ENCODE measurements around the gene CCDC201. TPM values are rescaled to one million over a fixed set of nuclear protein-coding genes. Genes with fewer than 3 reads are reported as not detected.
A peak's percentile ranks its signal among the peaks of the same experiment; 100 is the strongest.

CCDC201 gene
- total RNA-seq, 1 donor from 2014 or later: not detected

GRCh38 chr7:45893374-45893995 is 20.6 kb upstream of the CCDC201 start:
- no peak for DNase-seq (ENCODE audit: low read depth)

GRCh38 chr7:45892407-45893035 is 19.6 kb upstream of the CCDC201 start:
- DNase-seq (ENCODE audit: low read depth): no peak

- DNase-seq (ENCODE audit: low read depth): no peak
These were observed 18.9 kb upstream of the CCDC201 start for GRCh38 chr7:45891462-45892402.

GRCh38 chr7:45890902-45891461 is 18.1 kb upstream of the CCDC201 start:
- DNase-seq (ENCODE audit: low read depth): peak; percentile 57

- no peak for DNase-seq (ENCODE audit: low read depth)
These were observed 17.4 kb upstream of the CCDC201 start for GRCh38 chr7:45890125-45890901.

- no peak for DNase-seq (ENCODE audit: low read depth)
These were observed 16.6 kb upstream of the CCDC201 start for GRCh38 chr7:45889367-45890067.

- DNase-seq (ENCODE audit: low read depth): no peak
These were observed 16.1 kb upstream of the CCDC201 start for GRCh38 chr7:45888993-45889366.

- DNase-seq (ENCODE audit: low read depth): peak; percentile 78
These were observed 15.5 kb upstream of the CCDC201 start, which contains the start of gene IGFBP1 for GRCh38 chr7:45888185-45888992. Gene IGFBP1 (plus strand): TSS chr7:45888488. CDS start chr7:45888653, 165 bp downstream.

- DNase-seq (ENCODE audit: low read depth): no peak
These were observed 14.2 kb upstream of the CCDC201 start for GRCh38 chr7:45886931-45887667.

- DNase-seq (ENCODE audit: low read depth): peak; percentile 75
These were observed 12.5 kb upstream of the CCDC201 start for GRCh38 chr7:45885264-45885882.

GRCh38 chr7:45884136-45884535 is 11.3 kb upstream of the CCDC201 start:
- peak; percentile 60 for DNase-seq (ENCODE audit: low read depth)

GRCh38 chr7:45882465-45882810 is 9.6 kb upstream of the CCDC201 start:
- no peak for DNase-seq (ENCODE audit: low read depth)

- peak; percentile 89 for DNase-seq (ENCODE audit: low read depth)
These were observed 9.0 kb upstream of the CCDC201 start for GRCh38 chr7:45881759-45882464.

- no peak for DNase-seq (ENCODE audit: low read depth)
These were observed 8.4 kb upstream of the CCDC201 start for GRCh38 chr7:45881280-45881758.

- no peak for DNase-seq (ENCODE audit: low read depth)
These were observed 7.6 kb upstream of the CCDC201 start for GRCh38 chr7:45880433-45880860.

- no peak for DNase-seq (ENCODE audit: low read depth)
These were observed 5.7 kb upstream of the CCDC201 start for GRCh38 chr7:45878457-45879144.

GRCh38 chr7:45876519-45876918 is 3.6 kb upstream of the CCDC201 start:
- DNase-seq (ENCODE audit: low read depth): no peak
